ENCODE results near the gene RPL18A.
"Not testable (repeated sequence)": the region's sequence is repeated elsewhere in the genome, so short reads cannot be mapped to it uniquely, and the experiment has no call there.

The RPL18A gene

GRCh38 chr19:17866964-17867486, 7.3 kb downstream of the RPL18A start:
- DNase-seq, result no peak

GRCh38 chr19:17868669-17869068, 9.0 kb downstream of the RPL18A start:
- no peak for DNase-seq

GRCh38 chr19:17869114-17869608, 9.5 kb downstream of the RPL18A start:
- no peak for DNase-seq

GRCh38 chr19:17871032-17871877, 11.5 kb downstream of the RPL18A start:
- no peak for DNase-seq

GRCh38 chr19:17871878-17872250, 12.2 kb downstream of the RPL18A start, which contains the start of gene SLC5A5:
SLC5A5 (plus strand) TSS chr19:17871945; CDS start chr19:17872320, 375 bp downstream.
- no peak for DNase-seq

GRCh38 chr19:17872251-17873001, 12.7 kb downstream of the RPL18A start:
- no peak for DNase-seq

- no peak for DNase-seq
These were observed 14.4 kb downstream of the RPL18A start for GRCh38 chr19:17873786-17874757.

GRCh38 chr19:17874758-17875135, 15.0 kb downstream of the RPL18A start:
- DNase-seq, result no peak

GRCh38 chr19:17877696-17878095, 18.0 kb downstream of the RPL18A start:
- DNase-seq, result no peak

- no peak for DNase-seq
These were observed 19.8 kb downstream of the RPL18A start for GRCh38 chr19:17879466-17879865.

GRCh38 chr19:17881701-17882100, 22.0 kb downstream of the RPL18A start:
- no peak for DNase-seq

- DNase-seq, result no peak
These were observed 24.1 kb downstream of the RPL18A start for GRCh38 chr19:17883627-17884410.

- DNase-seq, result no peak
These were observed 26.8 kb downstream of the RPL18A start for GRCh38 chr19:17886515-17886914.

- DNase-seq, result not testable (repeated sequence)
These were observed 27.5 kb downstream of the RPL18A start for GRCh38 chr19:17887221-17887620.

- no peak for DNase-seq
These were observed 28.6 kb downstream of the RPL18A start for GRCh38 chr19:17888260-17888659.

- no peak for DNase-seq
These were observed 30.0 kb downstream of the RPL18A start for GRCh38 chr19:17889609-17890214.

- no peak for DNase-seq
These were observed 34.1 kb downstream of the RPL18A start for GRCh38 chr19:17893766-17894165.

- DNase-seq, result no peak
These were observed 43.0 kb downstream of the RPL18A start for GRCh38 chr19:17902701-17903100.

GRCh38 chr19:17908244-17908643, 48.5 kb downstream of the RPL18A start:
- DNase-seq, result no peak

GRCh38 chr19:17909003-17909732, 49.5 kb downstream of the RPL18A start:
- DNase-seq, result no peak
